Spleen (tissue), 11 donors: ENCODE data around the gene OLFML2B. TPM values are rescaled to one million over a fixed set of nuclear protein-coding genes. Genes with fewer than 3 reads are reported as not detected.

Experiments used
- DNase-seq: peaks from one replicate; pipeline ENCODE4 v3.0.0-alpha.2; 2020
- H3K27ac ChIP-seq, 8 donors: fragments of 200-600 bp; sonication (generic) in 7 of 8; 1 replicate in 4 of 8; 2 replicates in 4 of 8; pipeline versions ENCODE4 v1.5.0 to v1.8.0; 2016 to 2021; ENCODE audit warnings: inconsistent platforms in 4 of 8, mild to moderate bottlenecking in 4 of 8, moderate library complexity in 1 of 8
- H3K27me3 ChIP-seq, 7 donors: fragments of 200-600 bp; sonication (generic) in 6 of 7; replicated peaks in 1 of 7; 1 replicate in 4 of 7; 2 replicates in 3 of 7; pipeline versions ENCODE4 v1.5.0 to v1.8.0; 2016 to 2021; ENCODE audit warnings: inconsistent platforms in 3 of 7, mild to moderate bottlenecking in 1 of 7
- H3K36me3 ChIP-seq, 6 donors: fragments of 200-600 bp; sonication (generic) in 5 of 6; 1 replicate in 4 of 6; 2 replicates in 2 of 6; pipeline versions ENCODE4 v1.5.0 to v1.8.0; 2016 to 2021; ENCODE audit warnings: inconsistent platforms in 2 of 6
- H3K4me1 ChIP-seq, 6 donors: fragments of 200-600 bp; sonication (generic) in 5 of 6; 1 replicate in 3 of 6; 2 replicates in 3 of 6; pipeline versions ENCODE4 v1.5.0 to v1.8.0; 2016 to 2021; ENCODE audit warnings: inconsistent platforms in 3 of 6
- H3K4me3 ChIP-seq, 8 donors: fragments of 200-600 bp; sonication (generic) in 7 of 8; 1 replicate in 4 of 8; 2 replicates in 4 of 8; pipeline versions ENCODE4 v1.5.0 to v1.8.0; 2016 to 2021; ENCODE audit warnings: inconsistent platforms in 4 of 8, mild to moderate bottlenecking in 4 of 8, moderate library complexity in 2 of 8
- H3K9me3 ChIP-seq, 8 donors: fragments of 200-600 bp; sonication (generic) in 7 of 8; 1 replicate in 4 of 8; 2 replicates in 4 of 8; pipeline versions ENCODE4 v1.5.0 to v1.8.0; 2016 to 2021; ENCODE audit warnings: inconsistent platforms in 4 of 8
- CTCF ChIP-seq, 11 experiments: fragments of 200-600 bp in 7 of 11; fragments of 450-650 bp in 4 of 11; sonication (generic) in 4 of 11; IDR thresholded peaks in 8 of 11; conservative IDR thresholded peaks in 3 of 11; 1 replicate in 7 of 11; 2 replicates in 4 of 11; pipeline versions ENCODE4 v1.4.0 to v1.8.0; 2016 to 2021; ENCODE audit warnings: antibody characterized with exemption in 11 of 11, inconsistent platforms in 4 of 11, mild to moderate bottlenecking in 1 of 11
- POLR2A ChIP-seq, 3 donors: fragments of 450-650 bp; IDR thresholded peaks; one replicate each; pipeline ENCODE4 v1.5.1; 2017; ENCODE audit warnings: antibody characterized with exemption in 3 of 3, mild to moderate bottlenecking in 1 of 3
- POLR2AphosphoS5 ChIP-seq, 3 donors: sonication (generic); formaldehyde crosslinking; IDR thresholded peaks; one replicate each; pipeline ENCODE4 v1.5.1; 2017; ENCODE audit warnings: antibody characterized with exemption in 3 of 3
- WGBS, 5 donors: extraction: QIAGEN DNeasy Blood & Tissue Kit in 3 of 5; methylation state at CpG; one replicate each; pipeline versions ENCODE4 v1.1.5 to v1.1.7; 2013 to 2018; 5-methylcytosine and 5-hydroxymethylcytosine counted together
- intact Hi-C: fragments of 100-400 bp; cut with DNase I; formaldehyde crosslinking; loops from one replicate; pipeline ENCODE4 v1.15.0; 2023; ENCODE audit warnings: low total_unique reads
- polyA plus RNA-seq, 3 donors: library from polyadenylated mRNA; stranded (reverse); fragments of 200-250 nt; gene quantifications; one replicate each; pipeline ENCODE4 v1.2.1, GENCODE V29; 2013
- total RNA-seq, 7 donors: library from RNA; depleted of rRNA in 3 of 7; stranded (reverse); fragments of >200 nt in 3 of 7; fragmentation: NEBNext Ultra II Directional in 4 of 7; extraction: Animal tissue kit (Norgen Biotek cat#: 25700) in 4 of 7; gene quantifications; one replicate each; pipeline versions ENCODE4 v1.1.0 to v1.2.1, GENCODE V29; 2016 to 2021
- donor health status: healthy with polysubstance abuse.
- donor health status: DM: no; HTN: no; CAD: no; lungs with moderate emphysema.
- donor health status: DM: no; HTN: no; CAD: no.
- donor health status: Bipolar disorder and iron deficiency.
- donor health status: healthy.
- donor health status: DM: no; HTN: no; CAD: no.
- donor health status: DM: yes; HTN: yes; CAD: no.

The OLFML2B gene
- total and polyA plus RNA-seq, 10 donors = 3.0 to 39.7 (median 15.0) TPM

DNA sequence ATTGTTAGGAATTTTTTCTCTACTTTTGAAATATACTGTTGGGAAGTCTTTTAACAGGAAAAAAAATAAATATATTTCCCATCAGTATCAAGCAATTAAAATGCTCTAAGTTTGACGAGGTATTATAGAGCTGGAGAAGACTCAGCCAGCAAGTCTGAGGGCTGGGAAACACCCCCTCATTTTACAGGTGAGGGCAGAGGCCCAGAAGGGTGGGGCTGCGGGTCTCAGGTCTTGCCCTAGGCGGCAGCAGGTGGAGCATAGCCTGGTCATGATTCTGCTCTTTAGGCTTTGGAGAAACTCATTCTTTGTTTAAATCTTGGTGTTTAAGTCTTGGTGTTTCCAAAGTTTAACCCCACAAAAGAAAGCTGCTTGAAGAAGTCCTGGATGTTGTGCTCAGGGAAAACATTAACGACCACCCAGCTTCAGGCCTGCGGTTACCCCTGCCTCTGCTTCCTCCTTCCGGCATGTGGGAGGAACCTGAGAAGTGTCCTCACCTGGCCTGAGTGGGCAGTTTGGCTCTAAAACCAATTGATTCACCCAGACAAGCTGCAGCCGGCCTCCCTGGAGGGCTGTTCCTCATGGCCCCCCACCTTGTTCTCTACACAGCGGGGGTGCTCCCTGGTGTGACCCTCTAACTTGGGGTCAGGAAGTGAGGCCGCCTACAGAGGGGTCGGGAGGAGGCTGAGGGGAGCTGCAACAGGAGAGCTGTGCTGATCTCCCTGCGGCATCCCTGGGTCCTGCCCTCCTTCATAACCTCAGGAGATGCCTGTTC lies 41.7 kb downstream of the OLFML2B start:
- Histone ChIP-seq H3K4me3 (no peak overlapping the region), H3K4me1 (no peaks in the 10 kb centered on the region), H3K27ac (no peak overlapping the region), H3K36me3 (no peaks in the 10 kb centered on the region), H3K9me3 (peaks cover 0 to 2% (median under 1%) of the 10 kb centered on the region in 8 donors), H3K27me3 (no peaks in the 10 kb centered on the region)
- WGBS, 5 donors = 70 to 87% (median 76%) methylated on average over 10 to 11 of the region's 11 CpGs
- DNase-seq = no peak
- intact Hi-C loops = no loop called here
- TF ChIP-seq CTCF (IDR thresholded peaks at IDR 0.05 in 8 of 11, conservative IDR thresholded peaks at IDR 0.05 in 3 of 11) (no peak), POLR2A (IDR thresholded peaks at IDR 0.05) (no peak), POLR2AphosphoS5 (IDR thresholded peaks at IDR 0.05) (no peak)

- Histone ChIP-seq H3K27me3 (no peaks in the 10 kb centered on the region), H3K4me3 (no peak overlapping the region), H3K4me1 (no peaks in the 10 kb centered on the region), H3K36me3 (no peaks in the 10 kb centered on the region), H3K27ac (no peak overlapping the region), H3K9me3 (no peaks in the 10 kb centered on the region)
- intact Hi-C loops = no loop called here
- no peak for DNase-seq
- WGBS, 5 donors = 44 to 79% (median 77%) methylated on average over 8 of the region's 8 CpGs
- TF ChIP-seq POLR2AphosphoS5 (IDR thresholded peaks at IDR 0.05) = no peak
Observed at GRCh38 chr1:161981126-161981525, 42.5 kb downstream of the OLFML2B start.

DNA sequence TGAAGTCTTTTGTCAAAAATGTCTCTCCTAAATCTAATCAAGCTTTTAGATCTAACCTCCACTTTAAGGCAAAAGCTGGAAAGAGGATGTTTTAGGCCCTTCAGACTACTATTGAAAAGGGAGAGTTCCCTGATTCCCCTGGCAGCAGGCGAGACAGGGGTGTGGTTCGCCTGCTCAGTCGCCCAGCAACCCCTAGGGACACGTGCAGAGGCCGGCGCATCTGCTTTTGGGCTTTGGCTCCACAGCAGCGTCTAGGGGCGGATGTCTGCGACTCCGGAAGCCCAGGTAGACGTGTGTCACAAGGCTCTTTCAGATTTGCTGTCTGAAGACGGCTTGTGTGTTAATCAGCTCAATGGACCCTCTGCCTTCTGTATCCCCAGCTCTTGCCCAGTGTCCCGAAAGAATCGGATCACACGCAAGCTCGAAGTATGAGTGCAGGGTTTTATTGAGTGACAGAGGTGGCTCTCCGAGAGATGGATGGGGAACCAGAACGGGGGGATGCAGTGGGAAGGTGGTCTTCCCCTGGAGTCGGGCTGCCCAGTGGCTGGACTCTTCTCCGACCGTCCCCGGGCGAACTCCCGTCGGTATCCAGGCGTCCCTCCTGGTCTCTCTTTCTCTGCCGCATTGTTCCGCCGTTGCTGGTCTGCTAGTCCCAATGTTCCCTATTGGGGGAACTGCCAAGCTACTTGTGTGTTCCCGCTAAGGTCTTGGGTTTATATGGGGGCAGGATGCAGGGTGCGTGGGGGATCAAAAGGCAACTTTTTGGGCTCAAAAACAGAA lies 45.5 kb downstream of the OLFML2B start:
- TF ChIP-seq CTCF (IDR thresholded peaks at IDR 0.05 in 8 of 11, conservative IDR thresholded peaks at IDR 0.05 in 3 of 11) (no peak), POLR2A (IDR thresholded peaks at IDR 0.05) (no peak), POLR2AphosphoS5 (IDR thresholded peaks at IDR 0.05) (no peak)
- 89 to 93% (median 91%) methylated on average over 31 of the region's 31 CpGs for WGBS, 5 donors
- intact Hi-C loops = no loop called here

GRCh38 chr1:161973924-161974845 lies 49.5 kb downstream of the OLFML2B start:
- TF ChIP-seq POLR2AphosphoS5 (IDR thresholded peaks at IDR 0.05) (no peak), CTCF (IDR thresholded peaks at IDR 0.05 in 8 of 11, conservative IDR thresholded peaks at IDR 0.05 in 3 of 11) (no peak), POLR2A (IDR thresholded peaks at IDR 0.05) (no peak)
- H3K4me3 ChIP-seq = no peak overlapping the region
- intact Hi-C loops = no loop called here
- peaks cover 0 to 5% (median 0%) of the 10 kb centered on the region in 6 donors for H3K36me3 ChIP-seq
- H3K27ac ChIP-seq = no peak overlapping the region
- H3K27me3 ChIP-seq = no peaks in the 10 kb centered on the region
- DNase-seq = no peak
- no peaks in the 10 kb centered on the region for H3K9me3 ChIP-seq
- 73 to 86% (median 82%) methylated on average over 8 to 9 of the region's 9 CpGs for WGBS, 5 donors
- H3K4me1 ChIP-seq = no peaks in the 10 kb centered on the region

More for the DNA sequence above, 45.5 kb downstream of the OLFML2B start:
- no peak for DNase-seq
- no peak overlapping the region for H3K4me3 ChIP-seq
- no peaks in the 10 kb centered on the region for H3K36me3 ChIP-seq
- no peak overlapping the region for H3K27ac ChIP-seq
- no peaks in the 10 kb centered on the region for H3K9me3 ChIP-seq
- no peaks in the 10 kb centered on the region for H3K27me3 ChIP-seq
- no peaks in the 10 kb centered on the region for H3K4me1 ChIP-seq
